ENCODE data around the gene ZAP70. TPM values are rescaled to one million over a fixed set of nuclear protein-coding genes. Genes with fewer than 3 reads are reported as not detected.

Gene ZAP70
- total RNA-seq, 1 experiment from 2014 or later: not detected

GRCh38 chr2:97714084-97714949, 941 bp downstream of the ZAP70 start:
- no peak for DNase-seq (ENCODE audit: low spot score)
- in situ Hi-C loops (cut with HindIII; ENCODE audit: low sequenced_read_pairs): no loop called here

GRCh38 chr2:97714950-97715652, 1.7 kb downstream of the ZAP70 start:
- no peak for DNase-seq (ENCODE audit: low spot score)
- in situ Hi-C loops (cut with HindIII; ENCODE audit: low sequenced_read_pairs): no loop called here

- DNase-seq (ENCODE audit: low spot score): no peak
- in situ Hi-C loops (cut with HindIII; ENCODE audit: low sequenced_read_pairs): no loop called here
Measured at GRCh38 chr2:97715951-97716694, 2.7 kb downstream of the ZAP70 start.

GRCh38 chr2:97716695-97717612, 3.6 kb downstream of the ZAP70 start:
- in situ Hi-C loops (cut with HindIII; ENCODE audit: low sequenced_read_pairs): no loop called here
- DNase-seq (ENCODE audit: low spot score): no peak

GRCh38 chr2:97717613-97717995, 4.2 kb downstream of the ZAP70 start:
- in situ Hi-C loops (cut with HindIII; ENCODE audit: low sequenced_read_pairs): no loop called here

GRCh38 chr2:97718051-97718882, 4.9 kb downstream of the ZAP70 start:
- no peak for DNase-seq (ENCODE audit: low spot score)
- in situ Hi-C loops (cut with HindIII; ENCODE audit: low sequenced_read_pairs): no loop called here

More at GRCh38 chr2:97717613-97717995, 4.2 kb downstream of the ZAP70 start:
- no peak for DNase-seq (ENCODE audit: low spot score)

- DNase-seq (ENCODE audit: low spot score): no peak
- in situ Hi-C loops (cut with HindIII; ENCODE audit: low sequenced_read_pairs): no loop called here
Measured at GRCh38 chr2:97718942-97719341, 5.6 kb downstream of the ZAP70 start.

- in situ Hi-C loops (cut with HindIII; ENCODE audit: low sequenced_read_pairs): no loop called here
- DNase-seq (ENCODE audit: low spot score): no peak
Measured at GRCh38 chr2:97719362-97720155, 6.2 kb downstream of the ZAP70 start.

GRCh38 chr2:97720746-97721145, 7.4 kb downstream of the ZAP70 start:
- in situ Hi-C loops (cut with HindIII; ENCODE audit: low sequenced_read_pairs): no loop called here
- no peak for DNase-seq (ENCODE audit: low spot score)

GRCh38 chr2:97722227-97722626, 8.9 kb downstream of the ZAP70 start:
- no peak for DNase-seq (ENCODE audit: low spot score)
- in situ Hi-C loops (cut with HindIII; ENCODE audit: low sequenced_read_pairs): no loop called here

GRCh38 chr2:97723156-97724072, 10.0 kb downstream of the ZAP70 start:
- in situ Hi-C loops (cut with HindIII; ENCODE audit: low sequenced_read_pairs): no loop called here
- no peak for DNase-seq (ENCODE audit: low spot score)

- no peak for DNase-seq (ENCODE audit: low spot score)
- in situ Hi-C loops (cut with HindIII; ENCODE audit: low sequenced_read_pairs): no loop called here
Measured at GRCh38 chr2:97724073-97724410, 10.7 kb downstream of the ZAP70 start.

GRCh38 chr2:97724501-97724900, 11.1 kb downstream of the ZAP70 start:
- in situ Hi-C loops (cut with HindIII; ENCODE audit: low sequenced_read_pairs): no loop called here

GRCh38 chr2:97724946-97725688, 11.7 kb downstream of the ZAP70 start:
- DNase-seq (ENCODE audit: low spot score): no peak
- in situ Hi-C loops (cut with HindIII; ENCODE audit: low sequenced_read_pairs): no loop called here

More at GRCh38 chr2:97724501-97724900, 11.1 kb downstream of the ZAP70 start:
- DNase-seq (ENCODE audit: low spot score): no peak

GRCh38 chr2:97726261-97727064, 13.1 kb downstream of the ZAP70 start:
- in situ Hi-C loops (cut with HindIII; ENCODE audit: low sequenced_read_pairs): no loop called here
- DNase-seq (ENCODE audit: low spot score): no peak

All from G401 (cell line).